ENCODE results near the gene ADCY5.
"Not testable (repeated sequence)": the region's sequence is repeated elsewhere in the genome, so short reads cannot be mapped to it uniquely, and the experiment has no call there.

Gene ADCY5

DNA sequence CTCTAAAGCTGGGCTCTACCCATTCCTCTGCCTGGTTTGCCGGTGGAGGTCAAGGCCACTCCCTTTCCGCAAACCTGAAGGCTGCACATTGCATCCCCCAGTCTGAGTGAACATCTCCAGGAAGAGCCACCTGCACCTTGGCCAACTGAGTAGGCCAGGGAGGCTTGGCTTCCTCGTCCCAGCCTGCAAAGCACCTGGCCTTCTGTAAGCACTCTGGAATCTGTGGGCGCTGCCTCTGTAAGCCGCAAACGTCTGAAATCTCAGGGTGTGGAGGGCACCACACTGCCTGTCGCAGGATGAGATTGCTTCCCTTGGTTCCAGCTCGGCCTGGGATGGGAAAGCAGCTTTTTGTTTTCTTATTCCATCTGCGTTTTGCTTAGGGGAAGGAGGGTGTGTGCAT, 165.8 kb downstream of the ADCY5 start:
- no peak for FAIRE-seq

DNA sequence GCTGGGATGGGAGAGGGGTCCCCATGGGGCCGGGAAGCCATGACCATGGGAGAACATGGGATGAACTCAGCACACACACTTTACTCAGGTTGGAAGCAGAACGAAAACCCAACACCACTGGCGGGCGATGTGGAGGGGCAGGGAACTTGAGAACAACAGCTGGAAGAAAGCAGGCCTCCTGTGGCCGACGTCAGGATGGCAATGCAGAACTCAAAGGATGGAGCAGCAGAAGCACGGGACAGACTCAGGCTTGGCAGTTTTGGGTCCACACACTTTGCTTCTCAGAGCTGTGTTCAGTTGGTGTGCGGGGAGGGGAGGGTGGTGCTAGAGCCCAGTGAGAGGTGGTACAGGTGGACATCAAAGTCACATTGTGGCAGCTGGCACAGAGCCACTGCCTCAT, 166.4 kb downstream of the ADCY5 start:
- FAIRE-seq = no peak

DNA sequence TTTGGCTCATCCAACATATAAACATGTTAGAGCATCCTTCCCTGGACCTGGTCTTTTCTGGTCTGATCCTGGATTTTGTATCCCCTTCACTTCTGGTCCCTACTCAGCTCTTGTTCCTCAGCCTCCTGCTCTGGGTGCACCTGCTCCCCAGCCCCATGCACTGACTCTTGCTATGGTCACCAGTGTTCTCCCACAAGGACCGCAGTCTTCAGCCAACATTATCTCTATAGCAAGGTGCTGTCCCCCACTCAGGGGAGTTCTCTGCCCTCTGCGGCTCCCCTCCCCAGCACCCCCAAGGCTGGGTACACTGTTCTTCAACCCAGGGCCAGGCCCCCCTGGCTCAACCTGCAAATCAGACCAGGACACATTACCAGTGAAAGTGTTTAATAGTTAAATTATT, 167.0 kb downstream of the ADCY5 start:
- no peak for FAIRE-seq

DNA sequence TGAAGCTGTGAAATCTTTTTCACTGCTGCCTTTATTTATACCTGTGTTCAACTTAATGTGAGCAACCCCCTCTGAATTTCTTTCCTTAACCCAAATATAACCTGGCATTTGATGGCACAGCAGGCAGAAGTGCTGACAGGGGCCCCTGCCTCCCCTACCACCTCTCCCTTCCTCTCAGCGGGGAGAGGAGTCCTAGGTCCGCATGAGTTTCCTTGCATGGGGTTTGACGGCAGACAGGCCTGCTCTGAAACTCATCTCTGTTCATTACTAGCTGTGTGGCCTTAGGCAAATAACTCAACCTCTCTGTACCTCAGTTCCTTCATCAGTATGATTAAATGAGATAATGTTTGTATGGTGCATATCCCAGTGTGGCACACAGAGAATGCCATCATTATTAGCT, 167.5 kb downstream of the ADCY5 start:
- no peak for FAIRE-seq

DNA sequence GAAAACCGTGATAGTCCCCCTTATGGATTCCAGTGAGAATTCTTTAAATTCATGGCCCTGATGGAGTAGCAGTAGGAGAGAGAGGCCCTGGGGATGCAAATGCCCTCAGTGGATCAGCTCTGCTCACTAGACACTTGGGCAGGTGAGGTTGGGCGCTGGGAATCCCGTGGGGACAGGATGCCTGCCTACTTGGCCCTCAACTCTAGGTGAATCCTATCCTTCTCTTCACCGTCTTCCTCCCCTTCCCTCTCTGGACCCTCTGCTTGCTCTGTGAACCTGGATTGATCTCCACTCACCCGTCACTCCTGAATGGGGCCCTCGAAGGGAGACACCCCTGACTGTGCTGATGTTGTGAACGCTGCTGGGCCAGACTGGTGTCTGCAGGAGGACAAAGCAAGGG, 169.8 kb downstream of the ADCY5 start:
- no peak for FAIRE-seq

DNA sequence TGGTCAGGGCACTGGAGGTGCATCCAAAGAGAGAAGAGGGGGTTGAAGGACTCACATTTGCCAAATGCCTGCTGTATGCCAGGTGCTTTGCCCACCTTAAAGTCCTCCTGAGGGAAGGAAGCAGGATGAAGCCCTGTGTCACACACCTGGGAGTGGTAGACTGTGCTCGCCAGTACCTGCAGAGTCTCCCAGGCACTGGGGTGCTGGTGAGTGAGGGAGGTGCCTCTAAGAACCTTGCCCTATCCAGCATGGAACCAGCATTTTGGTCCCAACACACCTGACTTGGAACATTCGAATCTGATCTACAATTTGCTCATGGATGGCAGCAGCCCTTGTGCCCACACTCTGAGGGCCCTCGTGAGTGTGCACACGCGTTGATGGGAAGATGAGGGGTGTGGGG, 170.4 kb downstream of the ADCY5 start:
- no peak for FAIRE-seq

DNA sequence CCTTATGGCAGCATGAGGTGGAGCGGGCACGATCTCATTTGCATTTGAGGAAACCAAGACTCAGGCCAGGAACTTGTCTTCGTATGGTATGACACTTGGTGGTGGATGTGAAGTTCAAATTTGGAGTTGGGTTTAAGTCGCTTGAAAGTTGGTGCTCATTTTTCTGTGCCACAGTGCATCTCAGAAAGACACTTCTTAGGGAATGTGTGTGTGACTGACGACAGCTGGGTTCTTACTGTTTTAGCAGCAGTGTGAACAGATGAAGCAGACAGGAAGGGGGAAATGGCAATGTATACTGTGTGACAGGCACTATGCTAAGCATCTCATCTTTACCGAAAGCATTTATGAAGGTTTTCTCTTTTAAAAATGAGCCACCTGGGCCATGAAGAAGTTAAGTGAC, 171.8 kb downstream of the ADCY5 start:
- FAIRE-seq = no peak

DNA sequence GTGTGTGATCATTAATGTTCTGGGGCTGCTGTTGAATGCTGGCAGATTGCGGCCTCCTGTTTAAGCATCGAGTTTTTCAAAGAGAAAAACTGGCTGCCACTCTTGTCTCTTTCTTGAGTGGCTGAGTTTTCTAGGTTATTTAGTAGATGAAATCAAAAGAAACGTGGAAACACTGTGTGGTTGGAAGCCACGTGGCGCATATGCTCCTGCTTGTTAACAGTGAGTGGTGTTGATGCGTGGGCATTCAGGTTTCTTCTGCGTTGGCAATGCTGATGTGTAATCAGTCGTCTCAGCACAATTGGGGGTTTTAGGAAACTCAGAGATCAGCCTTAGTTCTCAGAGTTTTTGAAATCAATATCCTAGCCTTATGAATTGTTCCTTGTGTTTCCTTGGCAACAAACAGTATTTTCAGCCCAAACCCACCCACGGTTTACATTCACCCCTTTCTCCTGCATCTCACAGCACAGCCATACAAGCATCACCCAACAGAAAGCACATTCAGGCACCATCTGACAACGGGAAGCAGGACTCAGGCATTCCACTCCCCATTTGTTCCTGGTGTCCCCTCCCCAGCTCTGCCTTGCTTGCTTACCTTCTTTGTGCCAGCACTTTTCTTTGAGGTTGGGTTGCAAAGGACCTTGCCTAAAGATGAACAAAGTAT, 172.4 kb downstream of the ADCY5 start:
- no peak for FAIRE-seq

DNA sequence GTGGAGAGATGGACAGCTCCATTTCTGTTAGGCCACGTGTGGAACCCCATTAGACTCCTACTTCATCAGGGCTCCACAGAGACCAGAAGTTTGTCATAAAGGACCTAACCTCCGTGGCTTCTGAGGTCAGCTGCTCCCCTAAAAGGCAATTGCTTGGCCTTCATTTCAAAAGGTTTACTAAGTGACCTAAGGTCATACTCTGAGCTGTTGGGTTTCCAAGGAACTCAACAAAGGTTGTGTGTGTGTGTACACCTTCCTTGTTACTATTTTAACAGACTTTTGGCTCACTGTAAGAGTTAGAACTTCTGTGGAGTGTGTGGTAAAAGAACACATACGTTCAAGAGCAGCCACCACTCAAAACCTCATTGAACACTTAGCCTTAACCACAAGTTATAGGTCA, 173.2 kb downstream of the ADCY5 start:
- FAIRE-seq = no peak

DNA sequence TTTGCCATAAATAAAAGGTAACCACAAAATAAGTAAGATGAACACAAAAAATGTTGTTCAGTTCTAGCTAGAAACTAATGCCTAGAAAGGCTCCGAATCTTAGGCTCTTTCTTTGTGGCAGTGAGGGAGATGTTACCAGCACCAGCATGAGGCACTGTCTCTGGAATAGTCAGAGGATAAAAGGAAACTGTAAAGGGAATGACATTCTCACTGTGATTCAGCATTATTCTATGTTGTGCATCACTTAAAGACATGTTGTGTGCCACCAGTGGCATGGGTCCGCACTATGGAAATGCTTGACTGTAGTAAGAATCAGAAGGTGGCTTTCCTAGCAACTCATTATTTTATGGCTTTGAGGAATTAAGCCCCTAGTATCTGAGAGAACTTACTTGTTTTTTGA, 176.3 kb downstream of the ADCY5 start:
- no peak for FAIRE-seq

DNA sequence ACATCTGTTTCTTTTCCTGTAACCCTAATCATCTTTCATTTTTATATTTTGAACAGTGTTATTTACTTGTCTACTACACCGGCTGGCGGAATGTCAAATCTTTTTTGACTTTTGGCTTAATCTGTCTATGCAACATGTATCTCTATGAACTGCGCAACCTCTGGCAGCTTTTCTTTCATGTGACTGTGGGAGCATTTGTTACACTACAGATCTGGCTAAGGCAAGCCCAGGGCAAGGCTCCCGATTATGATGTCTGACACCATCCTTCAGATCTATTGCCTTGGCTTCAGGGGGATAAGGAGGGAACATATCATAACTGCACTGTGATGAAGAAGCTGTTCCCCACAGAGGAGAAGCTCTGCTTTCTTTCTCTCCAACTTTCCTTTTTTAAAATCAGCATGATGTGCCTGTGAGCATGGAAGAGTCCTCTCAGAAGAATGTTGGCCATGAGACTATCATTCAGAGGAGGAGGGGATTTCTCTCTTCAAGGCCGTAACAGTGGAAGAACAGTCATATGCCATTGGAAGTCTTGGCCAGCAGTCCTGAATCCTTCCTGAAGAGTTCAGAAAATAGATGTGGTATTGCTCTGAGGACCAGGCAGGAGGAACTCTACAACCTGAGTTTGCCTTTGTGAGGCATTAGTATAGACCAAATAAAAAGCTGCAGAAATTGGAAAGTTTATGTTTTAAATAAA, 177.3 kb downstream of the ADCY5 start:
- no peak for FAIRE-seq

DNA sequence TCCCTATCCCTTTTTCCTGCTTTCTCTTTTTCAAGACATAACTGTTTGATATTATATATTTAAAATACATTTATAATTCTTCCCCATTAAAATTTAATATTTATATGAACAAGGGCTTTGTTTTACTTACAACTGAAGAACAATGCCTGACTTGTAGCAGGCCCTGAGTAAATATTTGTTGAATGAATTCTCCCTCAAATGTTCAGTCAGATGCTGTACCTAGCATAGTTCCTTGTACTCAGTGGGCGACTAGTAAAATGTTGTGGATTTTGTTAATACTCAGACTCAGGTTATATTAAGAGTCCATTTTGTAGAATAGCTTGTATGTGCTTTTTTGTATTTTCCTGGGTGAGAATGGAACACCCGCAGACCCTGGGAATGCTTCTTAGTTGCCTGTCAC, 178.1 kb downstream of the ADCY5 start:
- no peak for FAIRE-seq

DNA sequence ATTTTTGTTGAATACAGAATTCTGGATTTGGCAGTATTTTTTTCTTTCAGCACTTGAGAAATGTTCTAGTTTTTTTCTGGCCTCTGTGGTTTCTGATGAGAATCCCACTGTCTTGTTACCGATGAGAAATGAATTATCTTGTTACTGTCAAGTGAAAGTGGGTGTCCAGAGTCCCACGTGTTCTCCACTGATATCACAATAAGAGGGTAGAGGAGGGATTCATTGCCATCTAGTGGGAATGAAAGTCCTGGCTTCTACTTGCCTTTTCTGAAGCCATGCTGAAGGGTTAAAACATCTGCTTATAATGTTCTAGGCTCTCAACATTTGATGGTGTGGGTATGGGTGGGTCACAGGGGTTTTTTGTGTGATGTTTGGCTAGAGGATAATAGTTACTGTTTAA, 181.1 kb downstream of the ADCY5 start:
- no peak for FAIRE-seq

DNA sequence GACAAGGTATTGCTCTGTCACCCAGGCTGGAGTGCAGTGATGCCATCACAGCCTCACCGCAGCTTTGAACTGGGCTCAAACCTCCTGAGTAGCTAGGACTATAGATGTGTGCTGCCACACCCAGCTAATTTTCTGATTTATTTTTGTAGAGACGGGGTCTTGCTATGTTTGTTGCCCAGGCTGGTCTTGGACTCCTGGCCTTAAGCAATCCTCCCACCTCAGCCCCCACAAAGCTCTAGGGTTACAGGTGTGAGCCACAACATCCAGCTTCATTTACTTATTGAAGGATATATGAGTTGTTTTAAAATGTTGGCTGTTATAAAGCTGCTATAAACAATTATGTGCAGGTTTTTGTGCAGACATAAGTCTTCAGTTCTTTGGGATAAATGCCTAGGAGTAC, 184.9 kb downstream of the ADCY5 start:
- no peak for FAIRE-seq

DNA sequence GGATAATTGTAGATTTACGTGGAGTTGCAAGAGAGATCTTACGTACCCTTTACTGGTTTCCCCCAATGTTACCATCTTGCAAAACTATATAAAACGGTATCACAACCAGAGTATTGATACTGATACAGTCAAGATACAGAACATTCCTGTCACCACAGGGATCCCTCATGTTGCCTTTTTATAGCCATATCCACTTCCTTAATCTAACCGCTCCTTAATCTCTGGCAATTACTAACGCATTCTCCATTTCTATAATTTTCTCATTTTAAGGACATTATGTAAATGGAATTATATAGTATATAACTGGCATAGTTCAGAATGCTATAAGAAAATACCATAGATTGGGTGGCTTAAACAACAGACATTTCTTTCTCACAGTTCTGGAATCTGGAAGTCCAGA, 186.0 kb downstream of the ADCY5 start:
- FAIRE-seq = no peak

DNA sequence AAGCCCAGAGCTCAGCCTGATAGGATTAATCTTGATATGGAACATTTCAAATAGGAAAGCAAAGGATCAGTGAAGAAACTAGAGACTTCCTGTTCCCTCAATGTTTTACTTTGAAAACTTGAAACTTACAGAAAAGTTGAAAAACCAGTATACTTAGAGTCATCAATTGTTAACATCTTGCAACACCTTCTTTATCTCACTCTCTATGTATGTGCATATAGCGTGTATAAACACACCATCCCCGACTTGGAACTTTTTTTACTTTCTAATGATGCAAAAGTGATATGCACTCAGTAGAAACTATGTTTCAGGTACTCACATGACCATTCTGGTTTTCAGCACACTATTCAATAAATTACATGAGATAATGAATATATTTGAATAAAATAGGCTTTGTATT, 186.7 kb downstream of the ADCY5 start:
- FAIRE-seq = no peak

DNA sequence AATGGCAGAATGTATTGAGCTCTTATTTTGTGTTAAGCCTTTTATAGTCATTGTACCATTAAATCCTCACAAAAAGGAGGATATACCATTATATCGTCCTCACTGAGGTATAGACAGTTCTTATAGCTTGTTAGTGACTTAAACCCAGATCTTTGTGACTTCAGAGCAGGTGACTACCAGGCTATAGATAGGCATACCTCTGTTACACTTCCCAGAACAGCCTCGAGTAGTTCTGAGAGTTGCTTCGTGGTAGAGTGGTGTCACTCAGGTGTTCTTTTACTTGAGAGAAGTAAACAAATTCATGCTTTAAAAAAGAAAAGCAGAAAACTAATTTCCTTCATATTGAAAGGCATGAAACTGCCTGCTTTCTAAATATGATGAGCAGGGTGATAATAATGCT, 187.2 kb downstream of the ADCY5 start:
- FAIRE-seq = no peak

DNA sequence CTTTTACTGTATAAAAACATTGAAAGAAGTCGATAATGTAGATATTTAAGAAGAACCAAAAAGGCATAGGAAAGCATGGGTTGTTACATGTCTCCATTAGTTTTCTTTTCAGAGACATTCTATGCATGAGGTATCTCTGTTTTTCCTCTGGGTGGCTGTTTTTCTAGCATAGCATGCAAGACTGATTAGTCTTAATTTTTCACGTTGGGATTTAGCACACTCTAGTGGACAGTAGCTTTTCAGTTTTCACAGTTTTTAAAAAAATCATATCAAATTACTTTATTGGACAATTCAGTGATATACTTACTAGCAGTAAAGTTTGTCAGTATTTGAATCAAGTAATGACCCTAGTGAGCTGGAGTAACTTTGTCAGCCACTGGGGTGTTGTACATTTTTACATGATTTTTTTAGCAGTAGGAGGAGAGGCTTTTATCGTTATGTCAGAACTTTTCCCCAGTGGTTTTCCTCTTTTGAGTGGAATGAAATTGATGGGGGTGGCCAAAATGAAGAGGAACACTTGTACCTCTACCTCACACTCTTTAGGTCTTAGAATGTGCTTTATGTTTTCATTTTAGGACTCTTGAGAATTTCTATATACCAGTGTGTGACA, 190.0 kb downstream of the ADCY5 start:
- FAIRE-seq = peak; percentile 36

DNA sequence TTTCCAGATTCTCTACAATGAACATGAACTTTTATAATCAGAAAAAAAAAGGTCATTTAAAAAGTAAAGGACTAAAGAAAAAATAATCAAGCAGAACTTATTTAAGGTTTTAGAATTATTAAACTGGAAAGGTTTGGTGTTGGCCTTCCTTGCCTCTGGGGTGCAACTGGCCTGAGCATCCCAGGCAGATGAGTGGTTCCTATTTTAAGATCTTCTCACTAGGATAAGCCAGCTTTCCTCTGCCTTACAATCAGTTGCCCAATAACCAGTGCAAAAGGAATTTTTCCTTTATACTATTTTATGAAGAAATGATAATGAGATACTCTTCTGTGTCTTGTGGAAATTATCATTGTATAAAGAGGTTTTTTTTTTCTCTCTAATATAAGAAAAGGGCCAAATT, 190.5 kb downstream of the ADCY5 start:
- no peak for FAIRE-seq

DNA sequence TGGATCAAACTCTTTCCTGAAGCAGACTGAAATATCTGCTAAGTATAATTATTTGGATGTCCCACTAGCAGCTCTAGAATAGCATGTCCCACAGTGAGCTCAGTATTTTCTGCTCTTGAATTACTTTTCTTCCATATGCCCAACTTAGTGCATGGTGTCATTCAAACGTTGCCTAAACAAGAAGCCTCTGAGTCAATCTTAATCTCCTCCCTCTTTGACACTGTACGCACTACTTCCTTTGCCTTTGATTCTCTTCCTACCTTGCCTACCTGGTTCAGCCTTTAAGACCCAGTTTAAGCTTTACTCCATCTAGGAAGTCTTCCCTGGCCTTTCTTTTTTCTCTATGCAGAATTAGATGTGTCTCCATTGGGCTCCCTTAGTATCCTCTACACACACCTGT, 192.6 kb downstream of the ADCY5 start:
- FAIRE-seq = no peak

DNA sequence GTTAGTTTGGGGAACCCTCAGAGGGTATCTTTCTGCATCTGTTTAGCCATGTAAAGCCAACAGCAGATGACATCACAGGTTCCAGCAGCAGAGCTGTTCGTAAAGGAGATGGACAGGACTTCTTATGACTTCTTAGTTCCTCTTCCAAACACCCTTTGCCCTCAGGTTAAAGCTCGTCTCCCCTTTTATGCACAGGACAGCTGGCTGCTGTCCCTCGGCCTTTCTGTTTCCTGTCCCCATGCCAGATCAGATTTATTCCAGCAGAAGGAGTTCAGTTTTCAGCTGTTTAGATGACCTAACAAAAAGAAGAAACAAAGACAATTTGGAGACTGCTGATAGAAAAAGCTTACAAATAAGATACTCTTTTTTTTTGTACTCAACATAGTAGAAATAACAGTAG, 202.0 kb downstream of the ADCY5 start:
- FAIRE-seq = no peak

DNA sequence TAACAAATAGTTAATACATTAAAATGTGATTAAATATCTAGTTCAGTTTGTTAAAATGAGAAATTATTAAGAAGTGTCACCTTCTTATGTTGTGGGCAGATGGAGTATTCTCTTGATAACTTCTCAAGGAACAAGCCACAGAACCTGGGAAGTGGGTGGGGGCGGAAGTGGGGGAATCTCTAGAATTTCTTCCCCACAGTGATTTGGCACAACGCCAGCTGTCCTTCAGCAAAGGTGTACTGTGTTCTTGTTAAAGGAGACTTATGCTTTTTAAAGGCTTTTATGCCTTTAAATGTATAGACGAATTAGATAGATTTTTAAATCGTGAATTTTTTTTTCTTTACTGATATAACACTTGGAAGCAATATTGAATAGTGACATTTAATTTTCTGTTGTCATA, 204.8 kb downstream of the ADCY5 start:
- no peak for FAIRE-seq

DNA sequence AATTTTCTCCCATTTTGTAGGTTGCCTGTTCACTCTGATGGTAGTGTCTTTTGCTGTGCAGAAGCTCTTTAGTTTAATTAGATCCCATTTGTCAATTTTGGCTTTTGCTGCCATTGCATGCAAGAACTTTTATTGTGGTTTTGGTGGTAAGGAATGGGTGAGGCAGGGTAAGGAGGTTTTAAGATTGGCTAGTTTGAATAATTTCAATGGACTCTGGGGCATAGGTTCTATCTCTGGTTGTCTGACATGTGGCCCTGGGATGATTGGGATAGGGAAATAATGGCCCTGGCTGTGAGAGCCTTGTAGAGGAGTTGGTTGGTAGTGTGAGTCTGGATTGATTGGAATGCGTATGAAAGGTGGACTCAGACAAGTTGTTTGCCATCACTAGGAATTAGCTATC, 209.1 kb downstream of the ADCY5 start:
- no peak for FAIRE-seq

DNA sequence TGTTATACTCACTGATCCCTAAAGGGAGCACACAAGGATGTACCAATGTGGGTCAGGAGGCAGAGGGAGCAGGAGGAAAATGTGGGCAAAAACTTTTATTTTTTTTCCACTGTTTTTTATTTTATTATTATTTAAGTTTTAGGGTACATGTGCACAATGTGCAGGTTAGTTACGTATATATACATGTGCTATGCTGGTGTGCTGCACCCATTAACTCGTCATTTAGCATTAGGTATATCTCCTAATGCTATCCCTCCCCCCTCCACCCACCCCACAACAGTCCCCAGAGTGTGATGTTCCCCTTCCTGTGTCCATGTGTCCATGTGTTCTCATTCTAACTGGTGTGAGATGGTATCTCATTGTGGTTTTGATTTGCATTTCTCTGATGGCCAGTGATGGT, 209.7 kb downstream of the ADCY5 start:
- FAIRE-seq = not testable (repeated sequence)

DNA sequence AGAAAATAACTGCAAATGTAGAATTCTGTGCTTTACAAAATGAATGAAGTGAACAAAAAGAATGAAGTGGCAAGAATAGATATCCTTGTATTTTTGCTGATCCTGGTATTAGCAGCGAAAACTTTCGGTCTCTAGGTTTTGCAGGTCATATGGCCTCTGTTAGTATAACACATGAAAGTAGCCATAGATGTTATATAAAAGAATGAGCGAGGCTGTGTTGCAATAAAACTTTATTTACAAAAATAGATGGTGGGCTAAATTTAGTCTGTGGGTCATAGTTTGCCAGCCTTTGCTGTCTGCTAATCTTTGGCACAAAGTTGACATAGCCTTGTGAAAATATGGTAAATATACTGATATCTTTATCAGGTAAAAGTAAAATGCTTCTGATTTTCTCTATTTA, 212.0 kb downstream of the ADCY5 start:
- FAIRE-seq = no peak
